Ovary (tissue), 9 donors: Measurements from ENCODE around the gene EDDM3A. TPM values are rescaled to one million over a fixed set of nuclear protein-coding genes. Genes with fewer than 3 reads are reported as not detected.

Experiments used
- DNase-seq, 5 donors: peaks; one replicate each; pipeline ENCODE4 v3.0.0-alpha.2; 2019 to 2020
- H3K27ac ChIP-seq, 2 donors: fragments of 200-600 bp; one replicate each; pipeline versions ENCODE4 v1.5.1 to v1.8.0; 2019 to 2022
- H3K27me3 ChIP-seq: fragments of 200-600 bp; one replicate; pipeline ENCODE4 v1.8.0; 2022
- H3K36me3 ChIP-seq: fragments of 200-600 bp; sonication (generic); one replicate; pipeline ENCODE4 v1.5.1; 2019
- H3K4me1 ChIP-seq: one replicate; pipeline ENCODE4 v1.8.1; 2013; ENCODE audit warnings: mild to moderate bottlenecking, moderate library complexity; ENCODE audit not compliant: insufficient read depth
- H3K4me3 ChIP-seq: fragments of 200-600 bp; sonication (generic); one replicate; pipeline ENCODE4 v1.5.1; 2017
- H3K9me3 ChIP-seq, 2 donors: fragments of 200-600 bp in 1 of 2; sonication (generic) in 1 of 2; one replicate each; pipeline versions ENCODE4 v1.5.1 to v1.8.1; 2013 to 2019; ENCODE audit warnings: mild to moderate bottlenecking in 1 of 2, moderate library complexity in 1 of 2
- CTCF ChIP-seq, 3 donors: fragments of 450-650 bp in 2 of 3; fragments of 200-600 bp in 1 of 3; IDR thresholded peaks; one replicate each; pipeline versions ENCODE4 v1.5.1 to v1.8.0; 2016 to 2022; ENCODE audit warnings: antibody characterized with exemption in 3 of 3, mild to moderate bottlenecking in 1 of 3
- EP300 ChIP-seq: sonication (generic); formaldehyde crosslinking; IDR thresholded peaks from one replicate; pipeline ENCODE4 v1.6.1; 2017; ENCODE audit warnings: antibody characterized with exemption
- POLR2A ChIP-seq: fragments of 450-650 bp; IDR thresholded peaks from one replicate; pipeline ENCODE4 v1.6.1; 2017; ENCODE audit warnings: antibody characterized with exemption, mild to moderate bottlenecking, moderate library complexity
- WGBS, 3 donors: extraction: QIAGEN DNeasy Blood & Tissue Kit in 1 of 3; methylation state at CpG; one replicate each; pipeline versions ENCODE4 v1.1.5 to v1.1.7; 2013 to 2017; 5-methylcytosine and 5-hydroxymethylcytosine counted together
- intact Hi-C, 4 donors: fragments of 100-400 bp; cut with DNase I; formaldehyde crosslinking; loops; one replicate each; pipeline versions ENCODE4 v1.11.0 to v1.15.1; 2022 to 2023
- polyA plus RNA-seq, 2 donors: library from polyadenylated mRNA; stranded (reverse); fragments of 200-250 nt in 1 of 2; fragments of 350-450 nt in 1 of 2; fragmentation: Illumina TruSeq in 1 of 2; extraction: RNeasy Lipid Tissue Mini Kit (QIAGEN cat#74804) in 1 of 2; gene quantifications; one replicate each; pipeline ENCODE4 v1.2.3, GENCODE V29; 2013 to 2014
- total RNA-seq, 7 donors: library from RNA; depleted of rRNA in 2 of 7; stranded (reverse); fragments of >200 nt in 2 of 7; fragmentation: NEBNext Ultra II Directional in 3 of 7; extraction: Animal tissue kit (Norgen Biotek cat#: 25700) in 3 of 7; gene quantifications; one replicate each; pipeline versions ENCODE4 v1.1.0 to v1.2.4, GENCODE V29; 2016 to 2023
- donor health status: DM: no; HTN: no; CAD: no; lungs with moderate emphysema.
- donor health status: DM: no; HTN: no; CAD: no.
- donor health status: Bipolar disorder and iron deficiency.
- donor health status: DM: yes; HTN: yes; CAD: no.
- donor health status: DM: no; HTN: no; CAD: no.
- donor health status: DM: yes; HTN: yes; CAD: no.

Gene EDDM3A
- total and polyA plus RNA-seq, 9 donors: not detected

DNA sequence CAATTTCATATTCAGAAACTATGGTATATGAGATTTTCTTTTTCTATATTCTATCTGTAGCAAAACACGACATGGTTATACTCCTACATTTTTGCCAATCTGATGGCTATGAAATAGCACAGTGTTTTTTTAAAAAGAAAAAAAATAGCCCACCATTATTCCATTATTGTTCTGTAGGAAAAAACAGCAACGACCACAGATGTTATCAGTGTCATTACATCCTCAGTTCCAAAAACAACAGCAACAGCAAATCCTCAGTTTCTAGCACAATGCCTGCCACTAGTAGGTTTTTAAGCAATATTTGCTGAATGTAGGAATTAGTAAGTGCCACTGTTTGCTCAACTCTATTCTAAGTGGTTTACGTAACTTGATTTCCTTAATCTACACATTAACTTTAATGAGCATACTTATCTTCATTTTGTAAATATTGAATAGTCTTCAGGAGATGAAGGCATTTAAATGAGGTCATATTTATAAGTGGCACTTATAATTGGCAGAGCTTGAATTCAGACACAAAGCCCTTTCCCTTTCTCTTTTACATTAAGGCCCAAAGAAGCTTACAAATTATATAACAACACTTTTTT, 43.6 kb downstream of the EDDM3A start:
- Histone ChIP-seq H3K4me3 (no peak overlapping the region), H3K27ac (no peak overlapping the region), H3K36me3 (no peaks in the 10 kb centered on the region), H3K9me3 (no peaks in the 10 kb centered on the region), H3K4me1 (no peaks in the 10 kb centered on the region), H3K27me3 (no peaks in the 10 kb centered on the region)
- no peak for DNase-seq
- 63 to 68% (median 66%) methylated on average over 3 of the region's 3 CpGs for WGBS, 3 donors
- intact Hi-C loops: no loop called here
- TF ChIP-seq EP300: no peak
- no peak for TF ChIP-seq POLR2A
- TF ChIP-seq CTCF (IDR thresholded peaks at IDR 0.05): no peak

DNA sequence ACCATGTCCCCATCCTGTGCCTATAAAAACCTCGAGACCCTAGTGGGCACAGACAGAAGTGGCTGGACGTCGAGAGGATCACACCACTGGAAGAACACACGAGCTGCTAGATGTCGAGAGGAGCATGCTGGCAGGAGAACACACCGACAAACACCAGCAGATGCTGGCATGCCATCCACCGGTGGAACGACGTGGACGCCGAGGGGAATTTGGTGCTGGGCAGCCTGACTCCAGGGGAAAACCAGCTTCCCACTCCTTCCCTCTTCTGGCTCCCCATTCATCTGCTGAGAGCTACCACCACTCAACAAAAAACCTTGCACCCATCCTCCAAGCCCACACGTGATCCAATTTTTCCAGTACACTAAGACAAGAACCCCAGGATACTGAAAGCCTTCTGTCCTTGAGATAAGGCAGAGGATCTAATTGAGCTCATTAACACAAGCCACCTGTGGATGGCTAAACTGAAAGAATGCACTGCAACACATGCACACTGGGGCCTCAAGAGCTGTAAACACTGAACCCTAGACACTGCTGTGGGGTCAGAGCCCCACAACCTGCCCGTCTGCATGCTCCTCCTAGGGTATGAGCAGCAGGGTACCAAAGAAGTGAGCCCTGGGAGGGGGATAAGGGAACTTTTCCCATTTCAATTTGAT, 44.9 kb downstream of the EDDM3A start:
- Histone ChIP-seq H3K9me3 (no peaks in the 10 kb centered on the region), H3K27me3 (no peaks in the 10 kb centered on the region), H3K36me3 (no peaks in the 10 kb centered on the region), H3K4me3 (no peak overlapping the region), H3K27ac (no peak overlapping the region), H3K4me1 (no peaks in the 10 kb centered on the region)
- intact Hi-C loops: no loop called here
- TF ChIP-seq POLR2A (no peak), CTCF (IDR thresholded peaks at IDR 0.05) (no peak), EP300 (no peak)
- 76 to 83% (median 78%) methylated on average over 13 of the region's 13 CpGs for WGBS, 3 donors
- DNase-seq: no peak

GRCh38 chr14:20791187-20791586, 45.5 kb downstream of the EDDM3A start:
- Histone ChIP-seq H3K9me3 (no peaks in the 10 kb centered on the region), H3K4me1 (no peaks in the 10 kb centered on the region), H3K27me3 (no peaks in the 10 kb centered on the region), H3K36me3 (no peaks in the 10 kb centered on the region), H3K27ac (no peak overlapping the region), H3K4me3 (no peak overlapping the region)
- DNase-seq: no peak
- intact Hi-C loops: no loop called here
- TF ChIP-seq POLR2A (no peak), CTCF (IDR thresholded peaks at IDR 0.05) (no peak), EP300 (no peak)
- 52 to 64% (median 63%) methylated on average over 7 of the region's 7 CpGs for WGBS, 3 donors

DNA sequence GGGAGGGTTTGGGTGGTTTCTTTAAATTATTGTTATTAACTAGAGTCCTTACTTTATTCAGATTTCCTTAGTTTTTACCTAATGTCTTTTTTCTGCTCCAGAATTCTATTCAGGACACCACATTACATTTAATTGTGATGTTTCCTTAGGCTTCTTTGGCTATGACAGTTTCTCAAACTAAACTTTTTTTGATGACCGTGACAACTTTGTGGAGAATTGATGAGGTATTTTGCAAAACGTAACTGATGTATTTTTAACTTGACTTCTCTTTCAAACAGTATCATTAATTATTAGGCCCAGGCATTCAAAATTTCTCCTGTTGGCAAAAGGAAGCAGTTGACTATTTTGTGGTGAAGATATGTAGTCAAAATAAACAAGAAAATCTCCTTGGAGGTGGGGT, 45.9 kb downstream of the EDDM3A start:
- Histone ChIP-seq H3K27me3 (no peaks in the 10 kb centered on the region), H3K36me3 (no peaks in the 10 kb centered on the region), H3K27ac (no peak overlapping the region), H3K4me3 (no peak overlapping the region), H3K4me1 (no peaks in the 10 kb centered on the region), H3K9me3 (no peaks in the 10 kb centered on the region)
- 34 to 45% (median 44%) methylated on average over 2 of the region's 2 CpGs for WGBS, 3 donors
- no peak for TF ChIP-seq CTCF (IDR thresholded peaks at IDR 0.05)
- no peak for TF ChIP-seq POLR2A
- no peak for TF ChIP-seq EP300
- intact Hi-C loops: no loop called here
- no peak for DNase-seq
